ENCODE data around the gene MOSMO.

- TF ChIP-seq IKZF1 (conservative IDR thresholded peaks at IDR 0.05) (no peak), CTCF (IDR thresholded peaks at IDR 0.05 in 2 of 3, conservative IDR thresholded peaks at IDR 0.05 in 1 of 3; ENCODE audit: control insufficient read depth in 2 of 3, extremely low read depth in 1 of 3, insufficient read depth in 1 of 3, low read depth in 3 of 3, low read length in 3 of 3) (no peak), POLR2A (IDR thresholded peaks at IDR 0.05; ENCODE audit: low read depth, low read length) (no peak), ZBTB33 (IDR thresholded peaks at IDR 0.05) (no peak), HCFC1 (IDR thresholded peaks at IDR 0.05; ENCODE audit: low read length) (no peak), JUNB (IDR thresholded peaks at IDR 0.05) (no peak), REST (IDR thresholded peaks at IDR 0.05; ENCODE audit: low read depth, low read length) (no peak)
- TF ChIP-seq, protein P1, sequence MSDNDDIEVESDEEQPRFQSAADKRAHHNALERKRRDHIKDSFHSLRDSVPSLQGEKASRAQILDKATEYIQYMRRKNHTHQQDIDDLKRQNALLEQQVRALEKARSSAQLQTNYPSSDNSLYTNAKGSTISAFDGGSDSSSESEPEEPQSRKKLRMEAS (IDR thresholded peaks at IDR 0.05; ENCODE audit: low read depth, low read length) = no peak
These were observed 20.4 kb upstream of the MOSMO start for GRCh38 chr16:21987498-21987897.
